Measurements from ENCODE around the gene PLEKHG5. TPM values are rescaled to one million over a fixed set of nuclear protein-coding genes. Genes with fewer than 3 reads are reported as not detected.

PLEKHG5 gene, protein sequence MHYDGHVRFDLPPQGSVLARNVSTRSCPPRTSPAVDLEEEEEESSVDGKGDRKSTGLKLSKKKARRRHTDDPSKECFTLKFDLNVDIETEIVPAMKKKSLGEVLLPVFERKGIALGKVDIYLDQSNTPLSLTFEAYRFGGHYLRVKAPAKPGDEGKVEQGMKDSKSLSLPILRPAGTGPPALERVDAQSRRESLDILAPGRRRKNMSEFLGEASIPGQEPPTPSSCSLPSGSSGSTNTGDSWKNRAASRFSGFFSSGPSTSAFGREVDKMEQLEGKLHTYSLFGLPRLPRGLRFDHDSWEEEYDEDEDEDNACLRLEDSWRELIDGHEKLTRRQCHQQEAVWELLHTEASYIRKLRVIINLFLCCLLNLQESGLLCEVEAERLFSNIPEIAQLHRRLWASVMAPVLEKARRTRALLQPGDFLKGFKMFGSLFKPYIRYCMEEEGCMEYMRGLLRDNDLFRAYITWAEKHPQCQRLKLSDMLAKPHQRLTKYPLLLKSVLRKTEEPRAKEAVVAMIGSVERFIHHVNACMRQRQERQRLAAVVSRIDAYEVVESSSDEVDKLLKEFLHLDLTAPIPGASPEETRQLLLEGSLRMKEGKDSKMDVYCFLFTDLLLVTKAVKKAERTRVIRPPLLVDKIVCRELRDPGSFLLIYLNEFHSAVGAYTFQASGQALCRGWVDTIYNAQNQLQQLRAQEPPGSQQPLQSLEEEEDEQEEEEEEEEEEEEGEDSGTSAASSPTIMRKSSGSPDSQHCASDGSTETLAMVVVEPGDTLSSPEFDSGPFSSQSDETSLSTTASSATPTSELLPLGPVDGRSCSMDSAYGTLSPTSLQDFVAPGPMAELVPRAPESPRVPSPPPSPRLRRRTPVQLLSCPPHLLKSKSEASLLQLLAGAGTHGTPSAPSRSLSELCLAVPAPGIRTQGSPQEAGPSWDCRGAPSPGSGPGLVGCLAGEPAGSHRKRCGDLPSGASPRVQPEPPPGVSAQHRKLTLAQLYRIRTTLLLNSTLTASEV
- total RNA-seq = 4.1 and 8.0 TPM in 2 replicates

DNA sequence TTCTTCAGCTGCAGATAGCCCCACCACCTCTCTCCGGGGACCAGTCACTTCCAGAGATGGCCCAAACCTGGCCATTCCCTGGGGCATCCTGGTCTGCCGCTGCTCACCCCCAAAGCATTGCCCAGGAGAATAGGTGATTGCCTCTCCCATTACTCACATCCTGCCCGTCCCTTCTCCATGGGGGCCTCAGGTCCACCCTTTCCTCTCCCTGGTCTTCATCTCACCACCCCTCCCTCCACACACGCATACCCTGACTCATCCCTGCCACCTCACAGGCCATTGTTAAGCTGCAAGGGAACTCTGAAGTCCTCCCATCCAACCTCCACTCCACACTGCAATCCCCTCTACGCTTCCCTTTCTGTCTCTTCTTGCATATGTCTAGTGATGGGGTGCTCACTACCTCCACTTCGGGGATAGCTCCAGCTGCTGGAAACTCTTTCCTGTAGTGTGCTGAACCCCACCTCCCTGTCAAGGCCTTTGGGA, at the start of gene PLEKHG5:
PLEKHG5 (minus strand) TSS at position 188 of the 483 bp plus-strand sequence. CDS start 14,096 bp downstream, outside the sequence.

GRCh38 chr1:6466023-6466422, 25.4 kb downstream of the PLEKHG5 start, which contains the start of gene TNFRSF25:
TSS of gene TNFRSF25 (minus strand) at chr1:6466173. CDS start at chr1:6466107, 66 bp downstream.

GRCh38 chr1:6424619-6425593, 66.6 kb downstream of the PLEKHG5 start, which contains the start of gene ESPN:
TSS of gene ESPN (plus strand) at chr1:6424776. CDS start at chr1:6424956, 180 bp downstream.

GRCh38 chr1:6419804-6420453, 71.5 kb downstream of the PLEKHG5 start, which contains the start of gene HES2:
TSS of gene HES2 (minus strand) at chr1:6419919. CDS start at chr1:6419820, 99 bp downstream.

Other genes starting within 250 kb of the PLEKHG5 start
- gene HES3, start 247.5 kb downstream of the PLEKHG5 start, total RNA-seq = not detected in 2 replicates
- 24.6 and 27.2 TPM in 2 replicates for gene GPR153, start 230.6 kb downstream of the PLEKHG5 start, total RNA-seq
- 19.2 and 33.7 TPM in 2 replicates for gene ACOT7, start 97.9 kb downstream of the PLEKHG5 start, total RNA-seq
- gene HES2, start 71.7 kb downstream of the PLEKHG5 start, total RNA-seq = 0.12 TPM in 1 of 2 replicates, not detected in the other
- gene ESPN, start 66.9 kb downstream of the PLEKHG5 start, total RNA-seq = under 0.01 TPM in 1 of 2 replicates, not detected in the other
- 4.6 and 10.7 TPM in 2 replicates for gene TNFRSF25, start 25.5 kb downstream of the PLEKHG5 start, total RNA-seq
- gene NOL9, start 62.8 kb upstream of the PLEKHG5 start, total RNA-seq = 11.7 and 13.8 TPM in 2 replicates
- gene TAS1R1, start 63.6 kb upstream of the PLEKHG5 start, total RNA-seq = 0.17 TPM in 1 of 2 replicates, not detected in the other
- gene ZBTB48, start 88.3 kb upstream of the PLEKHG5 start, total RNA-seq = 9.1 and 9.3 TPM in 2 replicates
- 38.4 and 52.8 TPM in 2 replicates for gene KLHL21, start 111.2 kb upstream of the PLEKHG5 start, total RNA-seq
- gene PHF13, start 122.1 kb upstream of the PLEKHG5 start, total RNA-seq = 7.5 and 20.0 TPM in 2 replicates
- 16.8 and 19.3 TPM in 2 replicates for gene THAP3, start 133.2 kb upstream of the PLEKHG5 start, total RNA-seq
- gene DNAJC11, start 210.1 kb upstream of the PLEKHG5 start, total RNA-seq = 14.0 and 25.4 TPM in 2 replicates